Breast epithelium (tissue), 4 donors: ENCODE results near the gene ZNF28. TPM values are rescaled to one million over a fixed set of nuclear protein-coding genes. Genes with fewer than 3 reads are reported as not detected.

ENCODE experiments used
- DNase-seq, 2 donors: peaks; one replicate each; pipeline ENCODE4 v3.0.0-alpha.2; 2019; ENCODE audit warnings: low spot score in 2 of 2
- H3K27ac ChIP-seq, 2 donors: fragments of 200-600 bp; sonication (generic) in 1 of 2; one replicate each; pipeline ENCODE4 v1.5.1; 2016 to 2019; ENCODE audit warnings: mild to moderate bottlenecking in 1 of 2
- H3K27me3 ChIP-seq, 2 donors: fragments of 200-600 bp; sonication (generic) in 1 of 2; one replicate each; pipeline versions ENCODE4 v1.5.1 to v1.6.0; 2017 to 2019; ENCODE audit warnings: control low read depth in 1 of 2, mild to moderate bottlenecking in 1 of 2
- H3K36me3 ChIP-seq: fragments of 200-600 bp; one replicate; pipeline ENCODE4 v1.5.1; 2019
- H3K4me1 ChIP-seq, 2 donors: fragments of 200-600 bp; sonication (generic); one replicate each; pipeline ENCODE4 v1.5.1; 2016 to 2019; ENCODE audit warnings: control low read depth in 1 of 2
- H3K4me3 ChIP-seq, 3 donors: fragments of 200-600 bp; sonication (generic); 1 replicate in 2 of 3; 2 replicates in 1 of 3; pipeline ENCODE4 v1.5.1; 2016 to 2019; ENCODE audit warnings: mild to moderate bottlenecking in 3 of 3, moderate library complexity in 2 of 3
- H3K9me3 ChIP-seq, 2 donors: fragments of 200-600 bp; sonication (generic) in 1 of 2; one replicate each; pipeline ENCODE4 v1.5.1; 2016 to 2019; ENCODE audit warnings: control low read depth in 1 of 2
- POLR2A ChIP-seq: fragments of 450-650 bp; IDR thresholded peaks from one replicate; pipeline ENCODE4 v1.6.1; 2016; ENCODE audit warnings: antibody characterized with exemption, mild to moderate bottlenecking, moderate library complexity
- POLR2AphosphoS5 ChIP-seq, 3 donors: sonication (generic); formaldehyde crosslinking; IDR thresholded peaks; one replicate each; pipeline ENCODE4 v1.6.1; 2017; ENCODE audit warnings: antibody characterized with exemption in 3 of 3
- intact Hi-C: fragments of 100-400 bp; cut with DNase I; formaldehyde crosslinking; loops from one replicate; pipeline ENCODE4 v1.15.1; 2023; ENCODE audit warnings: low total_unique reads
- total RNA-seq, 3 donors: library from RNA; depleted of rRNA; stranded (reverse); fragments of >200 nt; gene quantifications; one replicate each; pipeline ENCODE4 v1.1.0, GENCODE V29; 2016
- TF ChIP-seq, protein P1 (sequence below), 3 donors: fragments of 450-650 bp; IDR thresholded peaks; one replicate each; pipeline ENCODE4 v1.5.1; 2016 to 2017; ENCODE audit warnings: antibody characterized with exemption in 3 of 3, mild to moderate bottlenecking in 3 of 3, moderate library complexity in 3 of 3

ZNF28 gene
- total RNA-seq, 3 donors from 2014 or later = 10.2 to 23.0 (median 15.7) TPM

DNA sequence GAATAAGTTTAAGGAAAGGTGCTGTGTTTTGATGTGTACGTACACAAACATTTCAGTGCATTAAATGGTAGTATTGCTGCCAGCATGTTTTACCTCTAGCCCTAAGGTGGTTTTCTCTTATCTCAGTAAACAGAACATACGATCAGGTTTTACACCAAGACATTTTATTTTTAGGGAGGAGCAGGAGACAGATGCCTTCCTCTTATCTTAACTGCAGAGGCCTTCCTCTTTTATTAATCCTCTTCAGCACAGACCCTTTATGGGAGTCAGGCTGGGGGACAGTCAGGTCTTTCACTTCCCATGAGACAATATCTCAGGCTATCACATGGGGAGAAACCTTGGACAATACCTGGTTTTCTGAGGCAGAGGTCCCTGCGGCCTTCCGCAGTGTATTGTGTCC is 71.7 kb downstream of the ZNF28 start:
- TF ChIP-seq, protein P1, sequence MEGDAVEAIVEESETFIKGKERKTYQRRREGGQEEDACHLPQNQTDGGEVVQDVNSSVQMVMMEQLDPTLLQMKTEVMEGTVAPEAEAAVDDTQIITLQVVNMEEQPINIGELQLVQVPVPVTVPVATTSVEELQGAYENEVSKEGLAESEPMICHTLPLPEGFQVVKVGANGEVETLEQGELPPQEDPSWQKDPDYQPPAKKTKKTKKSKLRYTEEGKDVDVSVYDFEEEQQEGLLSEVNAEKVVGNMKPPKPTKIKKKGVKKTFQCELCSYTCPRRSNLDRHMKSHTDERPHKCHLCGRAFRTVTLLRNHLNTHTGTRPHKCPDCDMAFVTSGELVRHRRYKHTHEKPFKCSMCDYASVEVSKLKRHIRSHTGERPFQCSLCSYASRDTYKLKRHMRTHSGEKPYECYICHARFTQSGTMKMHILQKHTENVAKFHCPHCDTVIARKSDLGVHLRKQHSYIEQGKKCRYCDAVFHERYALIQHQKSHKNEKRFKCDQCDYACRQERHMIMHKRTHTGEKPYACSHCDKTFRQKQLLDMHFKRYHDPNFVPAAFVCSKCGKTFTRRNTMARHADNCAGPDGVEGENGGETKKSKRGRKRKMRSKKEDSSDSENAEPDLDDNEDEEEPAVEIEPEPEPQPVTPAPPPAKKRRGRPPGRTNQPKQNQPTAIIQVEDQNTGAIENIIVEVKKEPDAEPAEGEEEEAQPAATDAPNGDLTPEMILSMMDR (IDR thresholded peaks at IDR 0.05) = no peak
- no peak for TF ChIP-seq POLR2A
- TF ChIP-seq POLR2AphosphoS5 (IDR thresholded peaks at IDR 0.05) = no peak
- no peaks in the 10 kb centered on the region for H3K9me3 ChIP-seq
- no peaks in the 10 kb centered on the region for H3K36me3 ChIP-seq

DNA sequence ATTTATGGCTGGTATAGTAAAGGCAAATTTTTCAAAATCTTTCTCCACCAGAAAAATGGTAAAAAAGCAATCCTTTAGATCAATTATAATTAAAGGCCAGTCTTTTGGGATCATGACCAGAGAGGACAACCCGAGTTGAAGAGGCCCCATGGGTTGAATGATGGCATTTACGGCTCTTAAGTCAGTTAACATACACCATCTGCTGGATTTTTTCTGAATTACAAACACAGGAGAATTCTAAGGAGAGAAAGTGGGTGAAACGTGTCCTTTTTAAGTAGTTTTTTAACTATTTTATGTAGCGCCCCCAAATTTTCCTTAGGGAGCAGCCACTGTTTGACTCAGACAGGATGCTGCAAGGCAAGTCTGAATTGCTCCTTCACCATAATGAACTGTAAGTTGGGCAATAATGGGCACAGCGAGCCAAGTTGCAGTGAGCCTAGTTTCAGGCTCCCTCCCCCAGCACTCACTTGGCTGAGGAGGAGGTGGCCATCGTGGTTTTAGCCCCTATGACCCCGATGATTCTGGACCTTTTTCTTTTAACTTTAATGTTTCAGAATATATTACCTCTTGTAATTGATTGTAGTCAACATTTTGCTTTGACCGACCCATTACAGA is 73.0 kb downstream of the ZNF28 start:
- DNase-seq = no peak
- no peaks in the 10 kb centered on the region for H3K36me3 ChIP-seq
- no peak overlapping the region for H3K27ac ChIP-seq
- TF ChIP-seq, protein P1 (IDR thresholded peaks at IDR 0.05) = peak; percentile 19 to 62 (median 42)
- no peak for TF ChIP-seq POLR2A
- no peaks in the 10 kb centered on the region for H3K4me1 ChIP-seq
- H3K27me3 ChIP-seq = no peaks in the 10 kb centered on the region
- H3K9me3 ChIP-seq = no peaks in the 10 kb centered on the region
- H3K4me3 ChIP-seq = no peak overlapping the region
- intact Hi-C loops = no loop called here

More for the DNA sequence above, 71.7 kb downstream of the ZNF28 start:
- intact Hi-C loops = no loop called here
- DNase-seq = no peak
- H3K27me3 ChIP-seq = no peaks in the 10 kb centered on the region
- H3K27ac ChIP-seq = no peak overlapping the region
- H3K4me1 ChIP-seq = no peaks in the 10 kb centered on the region
- no peak overlapping the region for H3K4me3 ChIP-seq

Other genes with a start within 250 kb of the ZNF28 start
- gene ZNF83, start 183.3 kb downstream of the ZNF28 start, total RNA-seq = 100 to 1,000 TPM in 1 of 3 donors, 10 to 100 TPM in 2; 61.0 to 120 (median 71.8) TPM
- gene ZNF611, start 86.6 kb downstream of the ZNF28 start, total RNA-seq = 10 to 100 TPM; 11.8 to 23.0 (median 16.7) TPM
- 10 to 100 TPM in 2 of 3 donors, 1 to 10 TPM in 1; 9.8 to 13.3 (median 12.4) TPM for gene ZNF600, start 34.8 kb downstream of the ZNF28 start, total RNA-seq
- gene ZNF468, start 36.0 kb upstream of the ZNF28 start, total RNA-seq = 10 to 100 TPM; 14.9 to 38.2 (median 22.6) TPM
- gene ZNF320, start 76.0 kb upstream of the ZNF28 start, total RNA-seq = 10 to 100 TPM; 15.2 to 22.0 (median 18.4) TPM
- gene ZNF888, start 101.8 kb upstream of the ZNF28 start, total RNA-seq = 1 to 10 TPM; 4.5 to 10.0 (median 5.2) TPM
- gene ZNF816, start 141.2 kb upstream of the ZNF28 start, total RNA-seq = 10 to 100 TPM in 2 of 3 donors, 1 to 10 TPM in 1; 7.5 to 16.5 (median 15.1) TPM
- gene ERVV-1, start 192.3 kb upstream of the ZNF28 start, total RNA-seq = not detected
- gene ERVV-2, start 223.1 kb upstream of the ZNF28 start, total RNA-seq = not detected